ENCODE data around the gene ZNF667.

- TF ChIP-seq EZH2 (IDR thresholded peaks at IDR 0.05; ENCODE audit: low read length) (no peak), CTCF (optimal IDR thresholded peaks at IDR 0.05 in 1 of 3, IDR thresholded peaks at IDR 0.05 in 1 of 3, conservative IDR thresholded peaks at IDR 0.05 in 1 of 3; ENCODE audit: extremely low read depth in 1 of 3, insufficient read depth in 2 of 3, low read length in 3 of 3) (no peak)
Measured at GRCh38 chr19:56403261-56403660, 73.9 kb downstream of the ZNF667 start.
